ENCODE results near the gene LRRC55.

Gene LRRC55, protein sequence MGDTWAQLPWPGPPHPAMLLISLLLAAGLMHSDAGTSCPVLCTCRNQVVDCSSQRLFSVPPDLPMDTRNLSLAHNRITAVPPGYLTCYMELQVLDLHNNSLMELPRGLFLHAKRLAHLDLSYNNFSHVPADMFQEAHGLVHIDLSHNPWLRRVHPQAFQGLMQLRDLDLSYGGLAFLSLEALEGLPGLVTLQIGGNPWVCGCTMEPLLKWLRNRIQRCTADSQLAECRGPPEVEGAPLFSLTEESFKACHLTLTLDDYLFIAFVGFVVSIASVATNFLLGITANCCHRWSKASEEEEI

DNA sequence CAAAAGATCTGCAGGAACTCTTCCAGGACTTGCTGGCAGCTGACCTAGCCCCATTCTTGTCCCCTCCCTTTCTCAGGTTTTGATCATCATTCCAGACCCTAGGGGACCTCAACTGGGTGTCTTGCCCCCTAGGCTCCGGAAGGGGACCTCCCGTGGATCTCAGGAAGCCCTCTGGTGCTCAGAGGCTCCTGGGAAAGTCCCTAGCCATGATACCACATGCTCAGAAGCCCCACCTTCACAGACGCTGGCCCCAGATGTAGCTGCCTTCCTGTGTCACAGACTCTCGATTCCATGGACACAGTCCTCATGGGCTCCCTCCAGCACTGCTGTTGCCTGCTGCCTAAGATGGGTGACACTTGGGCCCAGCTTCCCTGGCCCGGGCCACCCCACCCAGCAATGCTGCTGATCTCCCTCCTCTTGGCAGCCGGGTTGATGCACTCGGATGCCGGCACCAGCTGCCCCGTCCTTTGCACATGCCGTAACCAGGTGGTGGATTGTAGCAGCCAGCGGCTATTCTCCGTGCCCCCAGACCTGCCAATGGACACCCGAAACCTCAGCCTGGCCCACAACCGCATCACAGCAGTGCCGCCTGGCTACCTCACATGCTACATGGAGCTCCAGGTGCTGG lies at the start of gene LRRC55:
TSS of gene LRRC55 (plus strand) at position 276 of the 628 bp plus-strand sequence. CDS start at position 346, 70 bp downstream.
- no peak for DNase-seq

DNA sequence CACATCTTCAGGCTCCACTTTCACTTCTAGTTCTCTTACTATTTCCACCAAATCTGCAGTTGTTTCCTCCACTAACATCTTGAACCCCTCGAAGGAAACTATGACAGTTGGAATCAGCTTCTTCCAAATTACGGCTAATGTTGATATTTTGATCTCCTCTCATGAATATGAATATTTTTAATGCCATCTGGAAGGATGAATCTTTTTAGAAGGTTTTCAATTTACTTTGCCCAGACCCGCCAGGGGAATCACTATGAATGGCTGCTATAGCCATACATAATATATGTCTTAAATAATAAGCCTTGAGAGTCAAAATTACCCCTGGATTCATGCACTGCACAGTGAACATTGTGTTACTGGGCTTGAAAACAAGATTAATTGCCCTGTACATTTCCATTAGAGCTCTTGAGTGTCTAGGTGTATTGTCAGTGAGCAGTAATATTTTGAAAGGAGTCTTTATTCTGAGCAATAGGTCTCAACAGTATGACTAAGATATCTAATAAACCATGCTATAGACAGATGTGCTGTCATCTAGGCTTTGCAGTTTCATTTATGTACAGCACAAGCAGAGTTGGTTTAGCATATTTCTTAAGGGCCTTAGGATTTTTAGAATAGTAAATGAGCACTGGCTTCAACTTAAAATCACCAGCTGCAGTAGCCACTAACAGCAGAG lies 48.3 kb upstream of the LRRC55 start:
- DNase-seq: no peak

DNA sequence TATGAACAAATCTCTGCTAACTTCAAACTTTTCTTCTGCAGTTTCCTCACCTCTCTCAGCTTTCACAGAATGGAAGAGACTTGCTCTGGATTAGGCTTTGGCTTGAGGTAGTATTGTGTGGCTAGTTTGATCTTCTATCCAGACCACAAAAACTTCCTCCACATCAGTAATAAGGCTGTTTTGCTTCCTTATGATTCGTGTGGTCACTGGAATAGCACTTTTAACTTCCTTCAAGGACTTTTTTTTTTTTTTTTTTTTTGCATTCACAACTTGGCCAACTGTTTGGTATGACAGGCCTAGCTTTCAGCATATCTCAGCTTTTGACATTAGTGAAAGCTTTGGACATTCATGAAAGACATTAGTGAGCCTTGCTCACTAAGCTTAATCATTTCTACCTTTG lies 47.5 kb upstream of the LRRC55 start:
- DNase-seq: no peak

DNA sequence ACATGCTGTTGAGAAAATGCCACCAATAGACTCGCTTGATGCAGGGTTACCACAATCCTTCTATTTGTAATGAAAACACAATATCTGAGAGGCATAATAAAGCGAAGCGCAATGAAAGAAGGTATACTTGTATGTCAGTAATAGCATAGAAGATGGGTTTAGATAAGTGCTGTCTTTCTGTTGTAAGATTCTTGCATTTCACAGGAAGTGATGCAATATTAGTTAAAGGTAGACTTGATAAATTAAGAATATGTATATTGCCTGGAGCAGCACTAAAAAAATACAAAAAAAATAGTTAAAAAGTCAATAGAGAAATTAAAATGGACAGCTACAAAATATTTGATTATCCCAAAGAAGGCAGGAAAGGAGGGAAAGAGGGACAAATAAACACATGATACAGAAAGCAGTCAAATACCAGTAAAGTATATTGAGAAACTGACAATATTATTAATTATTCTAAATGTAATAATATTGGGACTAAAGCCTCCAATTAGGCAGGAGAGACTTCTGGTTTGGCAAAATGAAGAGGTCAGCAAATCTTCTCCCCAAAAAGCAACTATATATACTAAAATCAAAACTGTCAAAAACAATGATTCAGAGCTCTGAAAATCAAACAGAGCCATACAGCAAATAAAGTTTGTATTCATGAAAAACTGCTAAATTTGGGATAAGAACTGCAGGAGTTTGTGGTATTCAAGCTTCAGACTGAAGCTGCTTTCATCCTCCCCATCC lies 46.6 kb upstream of the LRRC55 start:
- DNase-seq: no peak

DNA sequence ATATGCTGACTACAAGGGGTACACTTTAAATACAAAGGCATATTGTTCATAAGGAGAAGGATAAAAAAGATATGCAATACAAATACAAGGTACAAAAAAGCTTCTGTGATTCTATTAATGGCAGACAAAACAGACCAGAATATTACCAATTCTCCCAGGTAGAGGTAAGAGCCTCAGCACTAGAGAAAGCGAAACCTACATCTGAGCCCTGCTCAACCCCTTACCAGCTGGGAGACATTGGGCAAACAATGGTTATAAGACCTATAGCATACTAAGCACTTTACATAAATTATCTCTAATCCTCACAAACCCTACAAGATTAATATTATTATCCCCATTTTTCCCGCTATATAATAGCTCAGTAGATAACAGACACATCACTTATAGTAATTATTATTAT lies 41.2 kb upstream of the LRRC55 start:
- DNase-seq: no peak

DNA sequence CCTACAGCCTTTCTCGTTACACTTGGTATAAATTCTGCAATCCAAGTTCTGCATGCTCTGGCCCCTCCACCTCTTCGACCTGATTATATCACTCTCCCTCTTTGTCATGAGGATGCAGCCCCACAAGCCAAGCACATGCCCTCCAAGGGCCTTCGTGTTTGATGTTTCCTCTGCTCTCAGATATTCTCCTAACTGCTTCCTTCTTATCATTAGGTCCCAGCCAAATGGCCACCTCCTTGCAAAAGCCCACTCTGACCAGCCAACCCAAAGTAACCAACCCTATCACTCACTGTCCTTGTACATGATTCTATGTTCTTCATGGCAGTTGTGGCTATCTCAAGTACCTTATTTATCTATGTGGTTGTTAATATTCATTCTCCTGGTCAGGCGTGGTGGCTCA lies 38.3 kb upstream of the LRRC55 start:
- no peak for DNase-seq

DNA sequence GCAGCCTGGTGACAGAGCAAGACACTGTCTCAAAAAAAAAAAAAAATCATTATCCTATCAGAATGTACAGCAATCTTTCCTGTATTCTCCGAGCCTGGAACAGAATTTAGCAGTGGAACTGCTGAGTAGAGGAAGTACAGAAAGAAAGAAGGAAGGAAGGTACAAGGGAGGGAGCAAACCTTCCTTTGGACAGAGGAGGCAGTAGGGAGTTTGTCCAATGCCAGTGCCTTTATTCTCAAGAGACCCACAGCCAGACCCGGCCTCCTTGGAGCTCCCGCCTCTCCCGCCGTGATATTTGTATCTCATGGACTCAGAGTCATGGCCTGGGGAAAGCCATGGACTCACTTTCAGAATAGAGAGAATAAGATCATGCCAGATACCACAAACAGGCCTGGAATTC lies 37.7 kb upstream of the LRRC55 start:
- DNase-seq: no peak

DNA sequence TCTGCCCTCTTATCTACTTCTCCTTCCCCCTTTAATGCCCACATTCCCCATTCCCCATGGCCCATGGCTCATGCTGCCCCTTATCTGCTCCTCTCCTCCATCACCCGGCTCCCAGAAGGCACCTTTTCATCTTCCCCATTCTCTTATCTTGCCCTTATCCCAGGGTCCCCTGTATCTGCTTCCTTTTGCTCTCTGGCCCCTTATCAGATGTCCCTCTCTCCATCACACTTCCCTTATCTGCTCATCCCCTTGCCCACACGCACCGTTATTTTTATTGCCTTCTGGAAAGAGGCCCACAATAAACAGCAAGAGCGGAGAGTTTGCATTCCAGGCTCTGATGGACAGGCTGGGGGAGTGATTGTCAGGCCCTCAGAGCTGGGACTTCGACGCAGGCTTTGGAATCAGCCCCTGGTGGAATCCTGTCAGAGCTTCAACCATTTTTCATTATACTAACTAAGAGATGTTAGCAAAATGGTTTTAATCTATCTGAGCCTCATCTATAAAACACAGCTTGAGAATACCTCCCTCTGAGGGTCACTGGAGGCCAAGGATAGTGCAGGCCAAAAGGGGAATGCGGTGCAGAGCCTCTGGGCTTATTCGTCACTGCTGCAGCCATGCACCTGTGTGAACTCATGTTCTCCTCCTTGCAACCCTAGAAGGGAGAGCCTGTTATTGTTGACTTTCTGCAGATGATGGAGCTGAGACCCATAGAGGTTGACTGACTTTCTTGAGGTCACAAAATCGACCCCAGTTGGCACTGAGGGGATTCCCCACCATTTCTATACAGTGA lies 37.0 kb upstream of the LRRC55 start:
- DNase-seq: no peak

DNA sequence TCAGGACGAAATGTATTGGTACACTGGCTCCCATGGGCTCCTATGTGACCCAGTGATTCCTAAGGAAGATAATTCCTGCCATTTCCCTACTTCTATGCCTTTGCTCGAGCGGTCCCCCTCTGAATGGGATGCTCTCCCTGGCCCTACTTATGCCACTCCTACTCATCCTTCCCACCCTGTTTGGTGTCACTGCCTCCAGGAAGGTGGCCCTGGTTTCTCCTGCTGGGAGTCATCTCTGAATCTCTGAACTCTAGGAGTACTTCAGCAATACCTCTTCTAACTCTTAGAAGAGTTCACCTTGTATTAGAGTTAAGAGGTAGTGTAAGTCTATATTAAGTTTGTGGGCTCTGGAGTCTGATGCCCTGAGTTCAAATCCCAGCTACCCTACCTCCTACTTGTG lies 35.5 kb upstream of the LRRC55 start:
- no peak for DNase-seq

DNA sequence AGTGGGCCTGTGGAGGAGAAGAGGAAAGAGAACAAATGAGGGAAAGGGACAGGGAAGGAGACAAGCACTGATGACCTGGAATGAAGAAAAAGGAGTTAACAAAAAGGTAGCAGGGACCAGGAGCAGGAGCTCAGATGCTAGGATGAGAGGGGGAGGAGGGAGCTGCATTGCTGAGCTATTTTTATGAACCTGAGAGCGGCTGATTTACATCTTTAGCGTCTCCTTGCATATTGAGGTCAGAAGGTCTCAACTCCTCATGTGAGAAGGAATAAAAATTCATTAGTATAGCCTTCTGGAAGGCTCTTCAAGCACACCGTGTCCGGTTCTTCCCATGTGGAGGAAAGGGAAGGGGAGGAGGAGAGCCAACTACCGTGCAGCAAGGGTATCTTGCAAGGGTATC lies 33.1 kb upstream of the LRRC55 start:
- DNase-seq: no peak

DNA sequence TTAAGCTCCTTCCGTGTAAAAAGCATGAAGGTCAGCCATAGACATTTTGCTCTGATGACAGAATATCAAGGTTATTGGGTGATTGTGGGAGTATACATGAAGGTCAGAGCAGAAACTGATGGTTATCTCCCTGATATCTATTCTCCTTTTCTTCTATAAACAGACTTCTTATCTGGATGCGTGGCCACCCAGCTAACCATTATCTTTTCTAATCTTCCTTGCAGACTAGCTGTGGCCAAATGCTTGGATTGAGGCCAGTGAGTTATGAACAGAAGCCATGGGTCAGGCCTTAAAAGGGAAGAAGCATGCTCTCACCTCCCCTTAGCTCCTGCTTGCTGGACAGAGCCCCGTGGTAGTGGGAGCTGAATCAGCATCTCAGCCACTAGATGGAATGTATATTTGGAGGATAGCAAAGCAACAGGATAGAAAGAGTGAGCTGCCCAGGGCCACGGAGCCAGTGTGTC lies 31.3 kb upstream of the LRRC55 start:
- DNase-seq: no peak

DNA sequence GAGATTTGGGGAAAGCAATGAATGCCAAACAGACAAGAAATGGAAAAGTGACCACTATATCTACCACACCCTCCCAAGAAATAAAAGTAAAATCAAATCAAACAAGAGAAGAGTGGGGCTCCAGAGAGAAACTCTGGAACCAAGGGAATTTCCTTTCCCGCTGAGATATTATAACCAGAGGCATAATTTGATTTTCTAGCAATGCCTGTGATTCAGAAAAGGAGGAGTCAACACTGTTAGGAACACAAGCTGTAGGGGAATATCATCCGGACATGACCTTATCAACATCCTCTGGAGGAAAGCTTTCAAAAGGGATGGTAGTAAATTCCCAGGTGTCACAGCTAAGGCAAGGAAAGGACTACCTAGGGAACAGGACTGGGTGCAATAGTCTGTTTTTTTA lies 29.6 kb upstream of the LRRC55 start:
- DNase-seq: no peak

DNA sequence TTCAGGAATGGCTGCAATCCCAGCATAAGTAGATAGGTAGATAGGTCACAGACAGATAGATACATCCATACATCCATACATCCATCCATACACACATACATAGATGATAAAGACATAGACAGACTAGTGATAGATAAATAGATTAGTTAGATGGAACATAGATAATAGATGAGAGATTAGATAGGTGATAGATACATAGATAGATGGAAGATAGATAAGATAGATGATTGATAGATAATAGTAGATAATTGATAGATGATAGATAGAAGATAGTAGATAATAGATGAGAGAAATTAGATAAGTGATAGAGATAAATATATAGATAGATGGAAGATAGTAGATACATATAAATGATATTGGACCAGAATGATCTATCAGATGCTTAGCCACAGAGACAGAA lies 28.3 kb upstream of the LRRC55 start:
- no peak for DNase-seq

DNA sequence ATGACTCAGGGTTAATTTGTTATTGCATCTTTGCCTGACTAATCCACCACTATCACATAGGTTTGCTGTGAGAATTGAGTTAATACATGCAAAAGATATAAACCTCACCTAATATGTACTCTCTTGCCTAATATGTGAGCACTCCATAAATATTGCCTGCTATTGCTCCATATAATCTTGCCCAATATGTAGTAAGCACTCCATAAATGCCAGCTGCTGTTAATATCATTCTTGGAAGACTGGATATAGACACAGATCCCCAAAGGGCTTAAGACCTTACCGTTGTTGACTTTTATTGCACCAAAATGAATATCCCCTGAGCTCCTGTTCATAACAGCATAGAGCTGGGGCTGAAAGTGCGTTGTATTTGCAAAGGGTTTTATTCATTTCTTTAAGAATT lies 27.0 kb upstream of the LRRC55 start:
- no peak for DNase-seq

DNA sequence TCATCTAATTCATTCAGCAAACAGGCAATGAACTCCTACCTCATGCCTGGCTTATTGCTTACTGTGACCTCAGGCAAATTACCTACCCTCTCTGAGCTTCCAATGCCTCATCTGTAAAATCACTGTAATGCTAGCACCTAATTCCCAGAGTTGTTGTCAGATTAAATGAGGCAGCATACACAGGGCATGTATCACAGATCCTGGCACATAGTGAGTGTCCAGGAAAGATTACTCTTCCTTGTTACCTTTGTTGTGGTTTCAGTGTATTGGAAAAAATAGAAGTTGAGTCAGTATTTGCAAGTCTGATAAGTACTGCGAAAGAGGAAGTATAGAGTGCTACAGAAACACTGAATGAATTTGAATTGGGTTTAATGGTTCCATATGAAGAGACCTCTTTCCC lies 26.4 kb upstream of the LRRC55 start:
- no peak for DNase-seq

DNA sequence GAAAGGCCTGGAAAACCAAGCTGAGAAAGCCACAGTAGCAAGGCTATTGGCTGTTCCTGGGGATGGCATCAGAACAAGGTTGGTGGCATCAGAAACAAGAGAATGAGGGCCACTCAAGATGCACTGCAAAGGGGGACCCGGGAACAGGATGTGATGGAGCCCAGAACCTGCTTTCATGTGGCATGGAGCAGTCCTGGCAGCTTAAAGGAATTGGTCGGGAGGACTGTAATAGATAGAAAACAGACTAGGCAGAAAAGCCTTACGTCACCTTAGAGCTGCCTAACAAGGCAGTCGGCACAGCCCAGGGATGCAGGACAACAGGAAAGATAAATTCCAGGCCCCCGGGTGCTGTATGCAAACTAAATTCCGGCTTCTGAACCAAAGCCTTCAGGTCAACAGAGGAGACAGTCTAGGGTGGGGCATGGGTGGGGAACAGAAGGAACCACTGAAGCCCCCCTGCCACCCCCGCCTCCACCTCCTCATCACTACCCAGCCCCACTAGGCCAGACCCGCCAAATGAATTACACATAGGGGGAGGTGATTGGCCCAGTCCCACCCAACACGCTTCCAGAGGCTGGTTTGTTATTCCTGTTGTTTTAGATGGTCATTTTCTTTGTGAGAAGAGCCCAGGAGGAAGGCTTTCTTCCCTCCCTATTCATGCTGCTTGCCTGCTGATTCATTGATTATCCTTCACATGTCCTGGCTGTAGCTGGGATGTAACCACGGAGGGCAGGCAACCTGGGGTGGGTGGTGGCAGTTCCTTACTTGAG lies 25.7 kb upstream of the LRRC55 start:
- no peak for DNase-seq

DNA sequence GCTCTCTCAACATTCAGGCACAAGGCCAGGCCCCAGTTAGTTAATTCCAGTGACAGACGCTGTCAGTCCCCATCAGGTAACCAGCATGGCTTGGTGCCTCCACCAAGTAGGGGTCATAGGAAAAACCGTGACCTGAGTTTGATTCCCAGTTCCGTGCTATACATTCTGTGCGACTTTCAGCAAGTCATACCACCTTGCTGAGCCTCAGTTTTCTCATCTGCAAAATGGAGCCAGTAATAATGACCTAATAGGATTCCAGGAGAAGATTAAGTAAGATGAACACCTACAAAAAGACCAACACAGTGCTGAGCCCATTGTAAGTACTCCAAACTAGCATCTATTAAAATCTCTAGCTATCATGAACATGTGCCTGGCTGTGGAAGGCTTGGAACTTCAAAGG lies 24.8 kb upstream of the LRRC55 start:
- no peak for DNase-seq

DNA sequence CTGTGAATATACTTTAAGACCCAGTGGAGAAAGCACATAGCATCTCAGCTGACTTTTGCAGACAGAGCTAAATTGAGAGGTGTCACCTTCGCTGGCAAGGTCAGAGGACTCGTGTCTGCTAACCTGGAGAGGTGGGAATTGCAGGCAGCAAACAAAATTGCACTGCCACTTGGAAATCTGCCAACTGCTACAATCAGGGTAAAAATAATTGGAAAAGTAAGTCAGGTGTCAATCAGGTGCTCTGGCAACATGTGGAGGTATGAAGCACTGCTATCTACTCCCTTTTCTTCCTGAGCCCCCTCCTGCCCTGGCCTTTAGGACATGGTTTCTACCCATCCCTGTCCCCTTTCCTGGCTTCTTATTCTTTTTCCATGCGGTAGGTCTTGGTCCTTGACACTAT lies 24.1 kb upstream of the LRRC55 start:
- DNase-seq: no peak

DNA sequence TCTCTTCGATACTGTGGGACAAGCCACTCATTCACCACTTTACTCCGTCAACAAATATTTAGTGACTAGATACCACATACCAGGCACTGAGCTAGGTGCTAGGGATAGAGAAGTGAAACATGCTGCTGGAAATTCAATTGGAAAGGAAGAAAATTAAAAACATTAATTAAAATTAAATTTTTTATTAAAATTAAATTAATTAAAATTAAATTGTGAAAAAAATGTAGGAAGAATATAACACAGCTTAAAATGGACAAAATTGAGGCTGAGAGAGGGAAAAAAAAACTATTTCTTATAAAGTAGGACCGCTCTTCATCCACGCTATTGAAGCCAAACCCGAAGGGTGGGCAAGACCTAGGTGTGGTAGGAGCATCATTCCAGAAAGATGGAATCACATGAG lies 23.6 kb upstream of the LRRC55 start:
- no peak for DNase-seq

DNA sequence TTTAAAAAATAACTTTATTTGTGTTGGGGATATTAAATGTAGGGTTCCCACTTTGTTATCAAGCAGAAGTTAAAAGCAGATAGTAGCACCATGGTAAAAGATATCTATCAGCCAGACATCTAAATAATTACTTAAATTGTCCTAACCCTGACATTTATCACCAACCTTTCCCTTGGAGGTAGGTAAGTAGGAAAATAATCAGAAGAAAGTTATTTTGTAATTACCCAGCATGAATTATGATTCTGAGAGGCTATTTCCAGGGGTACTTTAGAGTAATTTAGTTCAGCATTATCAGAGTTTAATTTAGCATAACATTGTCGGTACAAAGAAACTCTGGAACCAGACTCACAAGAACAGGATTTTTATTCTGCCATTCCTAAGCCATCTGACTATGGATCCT lies 23.2 kb upstream of the LRRC55 start:
- DNase-seq: no peak

DNA sequence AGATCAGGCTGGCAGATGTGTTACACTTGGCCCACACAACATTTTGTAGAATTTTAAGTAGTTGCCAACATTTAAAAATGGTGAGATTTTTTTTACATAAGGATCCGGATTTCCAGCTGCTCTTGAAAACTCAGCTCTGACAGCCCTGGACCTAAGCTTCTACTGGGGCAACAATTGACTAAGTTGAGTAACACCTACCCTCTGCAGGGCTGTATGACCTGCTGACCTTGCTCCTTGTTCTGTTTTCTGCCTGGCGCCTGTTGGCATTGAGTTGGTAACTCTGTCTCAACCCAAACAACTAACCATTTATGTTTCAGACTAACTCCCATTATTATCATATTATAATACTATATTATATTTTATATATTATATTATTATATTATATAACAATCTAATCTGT lies 21.1 kb upstream of the LRRC55 start:
- DNase-seq: no peak

DNA sequence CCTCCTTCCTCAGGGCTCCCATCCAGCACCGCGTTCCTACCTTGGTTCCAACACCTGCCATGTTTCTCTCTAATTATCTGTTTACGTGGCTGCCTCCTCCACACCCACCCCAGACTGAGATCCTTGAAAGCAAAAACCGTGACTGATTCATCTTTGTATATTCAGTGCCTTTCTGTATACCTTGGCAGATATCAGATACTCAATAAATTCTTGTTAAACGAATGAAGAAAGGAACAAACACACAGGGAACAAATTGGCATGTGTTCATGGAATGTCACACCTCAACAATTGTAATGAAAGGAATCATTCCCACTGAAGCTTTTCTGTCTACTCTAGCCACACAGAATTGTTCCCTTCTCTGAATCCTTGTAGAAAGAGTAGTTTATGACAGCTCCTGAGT lies 20.4 kb upstream of the LRRC55 start:
- DNase-seq: no peak
